Muscle layer of duodenum (tissue), 2 donors: Measurements from ENCODE around the gene IRF7.

ENCODE experiments used
- H3K27ac ChIP-seq: one replicate; pipeline ENCODE4 v1.7.0; 2013; ENCODE audit warnings: mild to moderate bottlenecking, low read length
- H3K27me3 ChIP-seq: one replicate; pipeline ENCODE4 v1.7.0; 2013; ENCODE audit warnings: low read depth, mild to moderate bottlenecking, control low read depth, low read length
- H3K36me3 ChIP-seq, 2 donors: one replicate each; pipeline ENCODE4 v1.7.0; 2013; ENCODE audit warnings: low read length in 2 of 2, control low read depth in 1 of 2, mild to moderate bottlenecking in 1 of 2; ENCODE audit not compliant: insufficient read depth in 2 of 2, control insufficient read depth in 1 of 2
- H3K4me1 ChIP-seq, 2 donors: one replicate each; pipeline ENCODE4 v1.7.0; 2013; ENCODE audit warnings: low read length in 2 of 2, mild to moderate bottlenecking in 2 of 2, control low read depth in 1 of 2, moderate library complexity in 1 of 2; ENCODE audit not compliant: insufficient read depth in 2 of 2, control insufficient read depth in 1 of 2
- H3K4me3 ChIP-seq, 2 donors: one replicate each; pipeline ENCODE4 v1.7.0; 2013; ENCODE audit warnings: low read length in 2 of 2, low read depth in 1 of 2, mild to moderate bottlenecking in 1 of 2
- H3K9me3 ChIP-seq, 2 donors: one replicate each; pipeline ENCODE4 v1.7.0; 2013; ENCODE audit warnings: low read length in 2 of 2, control low read depth in 1 of 2, mild to moderate bottlenecking in 1 of 2; ENCODE audit not compliant: control insufficient read depth in 1 of 2
- donor health status: healthy.

The IRF7 gene

GRCh38 chr11:601573-602245, 14.0 kb downstream of the IRF7 start:
- peaks cover 0 to 4% of the 10 kb centered on the region in 2 donors for H3K4me1 ChIP-seq
- H3K36me3 ChIP-seq: peaks cover 40 to 82% of the 10 kb centered on the region in 2 donors
- H3K27me3 ChIP-seq: no peaks in the 10 kb centered on the region
- no peaks in the 10 kb centered on the region for H3K9me3 ChIP-seq
- H3K4me3 ChIP-seq: no peak overlapping the region
- no peak overlapping the region for H3K27ac ChIP-seq

- H3K27ac ChIP-seq: no peak overlapping the region
- H3K9me3 ChIP-seq: no peaks in the 10 kb centered on the region
- peaks cover 38 to 81% of the 10 kb centered on the region in 2 donors for H3K36me3 ChIP-seq
- H3K27me3 ChIP-seq: no peaks in the 10 kb centered on the region
- no peak overlapping the region for H3K4me3 ChIP-seq
- no peaks in the 10 kb centered on the region for H3K4me1 ChIP-seq
These were observed 17.6 kb downstream of the IRF7 start for GRCh38 chr11:598005-598680.

- Histone ChIP-seq H3K9me3 (no peaks in the 10 kb centered on the region), H3K27me3 (no peaks in the 10 kb centered on the region), H3K4me3 (no peak overlapping the region), H3K4me1 (no peaks in the 10 kb centered on the region), H3K36me3 (peaks cover 47 to 84% of the 10 kb centered on the region in 2 donors), H3K27ac (no peak overlapping the region)
These were observed 18.5 kb downstream of the IRF7 start for GRCh38 chr11:597166-597725.

- no peak overlapping the region for H3K27ac ChIP-seq
- H3K36me3 ChIP-seq: peaks cover 43 to 81% of the 10 kb centered on the region in 2 donors
- H3K27me3 ChIP-seq: no peaks in the 10 kb centered on the region
- no peak overlapping the region for H3K4me3 ChIP-seq
- H3K4me1 ChIP-seq: no peaks in the 10 kb centered on the region
- H3K9me3 ChIP-seq: no peaks in the 10 kb centered on the region
These were observed 19.4 kb downstream of the IRF7 start for GRCh38 chr11:596374-596773.

GRCh38 chr11:595400-595799, 20.4 kb downstream of the IRF7 start:
- no peak overlapping the region for H3K4me3 ChIP-seq
- H3K27ac ChIP-seq: no peak overlapping the region
- H3K36me3 ChIP-seq: peaks cover 48 to 85% of the 10 kb centered on the region in 2 donors

GRCh38 chr11:593347-593746, 22.4 kb downstream of the IRF7 start:
- Histone ChIP-seq H3K4me1 (no peaks in the 10 kb centered on the region), H3K9me3 (no peaks in the 10 kb centered on the region), H3K27ac (no peak overlapping the region), H3K4me3 (no peak overlapping the region), H3K27me3 (no peaks in the 10 kb centered on the region), H3K36me3 (peaks cover 61 to 89% of the 10 kb centered on the region in 2 donors)

More at GRCh38 chr11:595400-595799, 20.4 kb downstream of the IRF7 start:
- H3K4me1 ChIP-seq: no peaks in the 10 kb centered on the region
- H3K9me3 ChIP-seq: no peaks in the 10 kb centered on the region
- H3K27me3 ChIP-seq: no peaks in the 10 kb centered on the region

- no peaks in the 10 kb centered on the region for H3K9me3 ChIP-seq
- H3K27me3 ChIP-seq: no peaks in the 10 kb centered on the region
- peaks cover 61 to 89% of the 10 kb centered on the region in 2 donors for H3K36me3 ChIP-seq
- no peak overlapping the region for H3K27ac ChIP-seq
- H3K4me1 ChIP-seq: no peaks in the 10 kb centered on the region
- H3K4me3 ChIP-seq: no peak overlapping the region
These were observed 22.8 kb downstream of the IRF7 start for GRCh38 chr11:592918-593317.

GRCh38 chr11:592501-592900, 23.2 kb downstream of the IRF7 start:
- H3K36me3 ChIP-seq: peaks cover 64 to 89% of the 10 kb centered on the region in 2 donors
- H3K27me3 ChIP-seq: no peaks in the 10 kb centered on the region
- H3K4me3 ChIP-seq: no peak overlapping the region
- H3K4me1 ChIP-seq: no peaks in the 10 kb centered on the region
- no peaks in the 10 kb centered on the region for H3K9me3 ChIP-seq
- no peak overlapping the region for H3K27ac ChIP-seq

- H3K9me3 ChIP-seq: no peaks in the 10 kb centered on the region
- H3K4me3 ChIP-seq: no peak overlapping the region
- H3K36me3 ChIP-seq: peaks cover 64 to 89% of the 10 kb centered on the region in 2 donors
- no peak overlapping the region for H3K27ac ChIP-seq
- no peaks in the 10 kb centered on the region for H3K27me3 ChIP-seq
- H3K4me1 ChIP-seq: no peaks in the 10 kb centered on the region
These were observed 24.8 kb downstream of the IRF7 start for GRCh38 chr11:590997-591396.

GRCh38 chr11:589798-590197, 26.0 kb downstream of the IRF7 start:
- no peaks in the 10 kb centered on the region for H3K27me3 ChIP-seq
- H3K36me3 ChIP-seq: peaks cover 61 to 77% of the 10 kb centered on the region in 2 donors
- no peaks in the 10 kb centered on the region for H3K4me1 ChIP-seq
- H3K4me3 ChIP-seq: no peak overlapping the region
- no peak overlapping the region for H3K27ac ChIP-seq
- H3K9me3 ChIP-seq: no peaks in the 10 kb centered on the region

GRCh38 chr11:587978-588380, 27.8 kb downstream of the IRF7 start:
- Histone ChIP-seq H3K36me3 (peaks cover 47 to 77% of the 10 kb centered on the region in 2 donors), H3K27me3 (no peaks in the 10 kb centered on the region), H3K4me3 (no peak overlapping the region), H3K27ac (no peak overlapping the region), H3K9me3 (no peaks in the 10 kb centered on the region), H3K4me1 (no peaks in the 10 kb centered on the region)
